GM21723 (cell line): Measurements from ENCODE around the gene PML.
"Not testable (repeated sequence)": the region's sequence is repeated elsewhere in the genome, so short reads cannot be mapped to it uniquely, and the experiment has no call there.

Experiments used
- ATAC-seq: cut with Tn5 transposase; IDR thresholded peaks from one replicate; pipeline ENCODE4 v1.9.1; 2021; ENCODE audit warnings: mild to moderate bottlenecking, moderate library complexity; ENCODE audit not compliant: unreplicated experiment

PML gene

GRCh38 chr15:74038707-74039655 lies 44.5 kb downstream of the PML start:
- no peak for ATAC-seq

GRCh38 chr15:74039656-74040010 lies 45.1 kb downstream of the PML start:
- ATAC-seq: no peak

GRCh38 chr15:74040109-74040850 lies 45.8 kb downstream of the PML start:
- no peak for ATAC-seq

- ATAC-seq: no peak
These were observed 46.8 kb downstream of the PML start for GRCh38 chr15:74041311-74041756.

GRCh38 chr15:74041777-74042435 lies 47.4 kb downstream of the PML start:
- ATAC-seq: no peak

GRCh38 chr15:74042603-74043424 lies 48.3 kb downstream of the PML start:
- ATAC-seq: no peak

GRCh38 chr15:74043425-74044266 lies 49.1 kb downstream of the PML start:
- no peak for ATAC-seq

- no peak for ATAC-seq
These were observed 50.0 kb downstream of the PML start for GRCh38 chr15:74044267-74045110.

- ATAC-seq: no peak
These were observed 50.7 kb downstream of the PML start for GRCh38 chr15:74045184-74045583.

- no peak for ATAC-seq
These were observed 51.2 kb downstream of the PML start for GRCh38 chr15:74045636-74046274.

GRCh38 chr15:74046275-74046674 lies 51.8 kb downstream of the PML start:
- no peak for ATAC-seq

- no peak for ATAC-seq
These were observed 55.6 kb downstream of the PML start for GRCh38 chr15:74050127-74050526.

- ATAC-seq: no peak
These were observed 56.2 kb downstream of the PML start for GRCh38 chr15:74050556-74051234.

GRCh38 chr15:74052271-74053260 lies 58.0 kb downstream of the PML start:
- not testable (repeated sequence) for ATAC-seq

GRCh38 chr15:74053517-74053916 lies 59.0 kb downstream of the PML start:
- no peak for ATAC-seq

GRCh38 chr15:74053941-74054529 lies 59.5 kb downstream of the PML start:
- no peak for ATAC-seq
